ENCODE data around the gene MICAL3. TPM values are rescaled to one million over a fixed set of nuclear protein-coding genes. Genes with fewer than 3 reads are reported as not detected.

Gene MICAL3
- total and polyA plus RNA-seq, 2 of the 8 experiments (the other 6 are each of a cell fraction or from before 2014, with no cell fraction given), result 8.3 to 41.8 TPM

DNA sequence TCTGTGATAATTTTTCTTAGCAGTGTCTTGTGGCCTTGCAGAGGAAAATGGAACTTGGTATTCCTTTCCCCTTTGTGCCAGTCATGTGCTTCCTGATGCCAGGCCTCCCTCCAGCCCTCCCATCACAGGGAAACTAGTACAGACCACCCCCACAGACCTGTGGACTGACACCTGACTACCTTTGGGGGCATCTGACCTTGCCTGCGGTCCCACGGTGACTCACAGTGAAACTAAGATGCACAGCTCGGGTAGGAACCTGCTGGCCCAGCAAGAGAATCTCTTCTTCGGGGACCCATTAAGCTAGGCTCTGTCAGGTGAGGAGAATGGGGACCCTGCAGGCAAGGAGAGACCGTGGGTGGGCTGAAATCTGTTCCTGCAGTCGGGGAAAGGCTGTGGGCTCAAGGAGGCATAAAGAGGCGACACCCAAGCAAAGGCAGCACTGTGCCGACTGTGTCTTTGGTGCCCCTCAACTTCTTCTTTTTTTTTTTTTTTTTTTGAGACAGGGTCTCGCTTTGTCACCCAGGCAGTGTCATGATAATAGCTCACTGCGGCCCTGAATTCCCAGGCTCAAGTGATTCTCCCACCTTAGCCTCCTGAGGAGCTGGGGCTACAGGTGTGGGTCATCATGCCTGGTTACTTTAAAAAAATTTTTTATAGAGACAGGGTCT is 32.6 kb upstream of the MICAL3 start (continued):
- TF ChIP-seq, protein P1, sequence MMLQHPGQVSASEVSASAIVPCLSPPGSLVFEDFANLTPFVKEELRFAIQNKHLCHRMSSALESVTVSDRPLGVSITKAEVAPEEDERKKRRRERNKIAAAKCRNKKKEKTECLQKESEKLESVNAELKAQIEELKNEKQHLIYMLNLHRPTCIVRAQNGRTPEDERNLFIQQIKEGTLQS (IDR thresholded peaks at IDR 0.05; ENCODE audit: insufficient read depth, low read depth, low read length), result no peak
- TF ChIP-seq HDAC2 (IDR thresholded peaks at IDR 0.05; ENCODE audit: borderline replicate concordance in 1 of 2, low read depth in 2 of 2, low read length in 2 of 2) (no peak), PHF8 (conservative IDR thresholded peaks at IDR 0.05; ENCODE audit: low read depth, low read length) (no peak)
